Stimulated activated CD8-positive, alpha-beta memory T cell treated with anti-CD3 and anti-CD28 coated beads, Interleukin-12 subunit alpha, Interleukin-12 subunit beta, amount 100 ng/mL, for 4 hours (primary cell): ENCODE measurements around the gene CASK.

Experiments
- DNase-seq: peaks from one replicate; pipeline ENCODE4 v3.0.0-alpha.2; 2020; ENCODE audit warnings: low read depth

CASK gene

DNA sequence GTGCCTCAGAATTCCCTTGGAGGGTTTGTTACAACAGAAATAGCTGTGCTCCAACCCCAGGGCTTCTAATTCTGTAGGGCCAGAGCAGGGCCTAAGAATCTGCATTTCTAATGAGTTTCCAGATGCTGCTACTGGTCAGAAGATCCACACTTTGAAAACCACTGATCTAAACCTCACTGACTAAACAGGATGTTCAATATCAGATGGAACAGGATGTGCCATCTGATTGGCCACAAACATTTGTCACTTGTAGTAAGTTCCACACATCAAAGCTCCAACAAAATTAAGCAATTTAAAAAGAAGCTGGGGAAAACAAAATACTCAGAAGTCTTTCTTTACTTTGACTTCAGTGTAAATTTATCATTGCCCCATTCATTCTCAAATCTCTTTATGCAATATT, 14.3 kb downstream of the CASK start:
- no peak for DNase-seq

- no peak for DNase-seq
Measured at GRCh38 chrX:41906515-41907187, 16.7 kb downstream of the CASK start.

DNA sequence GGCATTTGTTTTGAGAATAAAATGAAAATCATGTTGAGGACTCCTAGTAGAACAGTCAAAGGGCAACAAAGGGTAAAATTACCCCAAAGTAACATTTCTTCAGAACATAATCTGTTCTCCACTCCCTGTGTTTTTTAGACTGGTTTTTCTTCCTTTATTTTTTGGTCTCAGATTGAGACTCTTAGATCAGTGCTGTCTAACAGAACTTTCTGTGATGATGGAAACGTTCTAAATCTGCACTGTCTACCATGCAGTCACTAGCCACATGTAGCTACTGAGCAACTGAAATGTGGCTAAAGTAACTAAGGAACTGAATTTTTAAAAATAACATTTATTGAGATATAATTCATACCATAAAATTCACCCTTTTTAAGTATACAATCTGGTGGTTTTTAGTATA, 19.8 kb downstream of the CASK start:
- no peak for DNase-seq

DNA sequence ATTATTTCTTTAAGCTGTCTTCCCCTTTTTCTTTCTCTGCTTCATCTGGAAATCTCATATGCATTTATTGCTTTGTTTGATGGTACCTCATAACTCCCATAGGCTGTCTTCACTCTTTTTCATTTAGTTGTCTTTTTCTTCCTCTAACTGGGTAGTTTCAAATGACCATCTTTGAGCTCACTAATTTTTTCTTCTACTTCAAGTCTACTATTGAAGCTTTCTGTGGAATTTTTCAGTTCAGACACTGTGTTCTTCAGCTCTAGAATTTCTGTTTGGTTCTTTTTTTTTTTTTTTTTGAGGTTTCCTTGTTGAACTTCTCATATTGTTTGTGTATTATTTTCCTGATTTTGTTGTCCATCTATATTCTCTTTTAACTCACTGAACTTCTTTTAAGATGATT, 23.0 kb downstream of the CASK start:
- no peak for DNase-seq

GRCh38 chrX:41895826-41896225, 27.5 kb downstream of the CASK start:
- no peak for DNase-seq

DNA sequence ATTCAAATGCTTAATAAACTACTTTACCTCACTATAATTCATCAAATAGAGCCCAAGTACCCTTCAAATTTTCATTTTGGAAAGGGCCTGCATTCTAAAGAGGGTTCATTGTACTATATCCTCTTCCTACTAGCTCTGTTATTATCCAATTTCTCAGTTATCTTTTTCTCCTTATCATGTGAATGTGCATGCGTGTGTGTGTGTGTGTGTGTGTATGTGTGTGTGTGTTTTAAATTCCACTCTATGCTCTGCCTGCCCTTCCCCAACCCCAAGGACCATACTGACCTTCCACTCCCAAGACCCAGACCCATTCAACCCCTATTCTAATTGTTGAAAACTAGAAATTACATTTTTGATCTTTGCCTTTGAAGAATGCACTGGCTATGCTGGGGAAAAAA, 33.3 kb downstream of the CASK start:
- no peak for DNase-seq

DNA sequence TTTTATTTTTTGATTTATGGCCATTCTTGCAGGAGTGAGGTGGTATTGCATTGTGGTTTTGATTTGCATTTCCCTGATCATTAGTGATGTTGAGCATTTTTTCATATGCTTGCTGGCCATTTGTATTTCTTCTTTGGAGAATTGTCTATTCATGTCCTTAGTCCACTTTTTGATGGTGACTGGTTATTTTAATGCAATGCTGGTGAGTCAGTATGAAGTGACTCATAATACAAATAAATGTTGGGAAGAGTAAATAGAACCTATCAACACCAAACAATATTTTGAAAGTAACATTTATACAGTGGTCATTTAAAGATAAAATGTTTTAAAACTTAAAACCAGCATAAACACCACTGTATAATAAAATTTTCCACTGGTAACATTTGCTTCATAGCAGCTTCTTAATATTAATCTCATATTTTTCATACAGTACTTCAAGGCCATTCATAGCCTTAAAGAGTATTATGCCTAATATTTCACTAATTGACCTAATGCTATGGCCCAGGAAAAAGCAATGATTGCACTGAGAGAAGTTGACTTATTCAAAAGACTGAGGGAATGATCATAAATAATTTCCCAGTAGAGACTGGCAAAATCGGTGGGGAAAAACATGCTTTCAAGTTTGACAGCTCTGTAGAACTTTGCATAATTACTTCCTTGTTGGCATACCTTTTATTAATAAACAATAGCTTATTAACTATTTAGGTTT, 33.9 kb downstream of the CASK start:
- DNase-seq = no peak

DNA sequence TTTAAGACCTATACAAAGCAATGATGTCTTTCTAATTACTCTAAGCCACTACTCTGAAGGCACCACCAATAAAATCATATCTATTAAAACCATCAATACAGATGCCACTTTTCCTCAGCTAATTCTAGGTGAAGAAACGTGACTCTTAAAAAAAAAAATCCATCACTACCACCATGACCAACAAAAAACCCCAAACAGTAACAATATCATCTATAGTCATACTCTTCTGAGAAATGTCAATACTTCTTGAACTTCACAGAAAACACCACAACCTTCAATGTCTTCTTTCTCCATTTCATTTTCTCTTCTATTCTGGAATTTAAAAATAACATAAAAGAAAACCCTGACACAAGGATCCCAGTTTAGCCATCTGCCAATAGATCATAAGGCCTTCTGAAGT, 35.7 kb downstream of the CASK start:
- no peak for DNase-seq

DNA sequence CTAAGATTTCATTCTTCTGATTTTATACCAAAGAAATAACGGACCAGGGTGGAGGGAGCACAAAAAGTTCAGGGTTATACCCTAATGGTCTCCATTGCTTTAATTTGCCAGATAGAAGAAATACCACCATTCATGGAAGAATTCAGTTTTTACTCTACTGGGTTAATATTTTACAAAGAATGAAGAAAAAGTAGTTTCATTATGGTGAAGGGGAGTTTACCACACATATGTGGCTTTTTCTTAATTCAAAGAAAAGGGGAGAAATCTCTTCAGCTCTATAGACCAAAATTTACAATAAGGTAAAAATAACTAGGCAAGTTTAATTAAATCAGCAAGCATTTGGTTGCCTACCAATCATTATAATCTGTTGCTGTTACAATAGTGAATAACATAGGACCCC, 37.6 kb downstream of the CASK start:
- DNase-seq = no peak

DNA sequence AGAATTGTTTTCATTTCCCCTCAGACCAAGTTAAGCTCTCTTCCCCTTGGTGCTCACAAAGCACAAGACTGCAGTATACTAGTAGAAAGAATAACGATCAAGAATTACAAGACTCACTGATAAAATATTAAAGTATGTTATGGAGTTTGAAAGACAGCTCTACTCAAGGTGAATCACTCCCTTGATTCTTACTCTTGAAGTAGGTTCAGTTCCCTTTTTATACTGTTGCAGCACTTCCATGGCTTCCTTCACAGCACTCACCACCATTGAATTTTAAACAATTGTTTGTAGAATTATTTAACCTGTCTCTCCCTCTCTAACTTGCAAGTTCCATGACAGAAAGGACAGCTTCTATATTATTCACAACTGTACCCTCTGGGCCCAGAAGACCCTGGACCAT, 42.2 kb downstream of the CASK start:
- no peak for DNase-seq

DNA sequence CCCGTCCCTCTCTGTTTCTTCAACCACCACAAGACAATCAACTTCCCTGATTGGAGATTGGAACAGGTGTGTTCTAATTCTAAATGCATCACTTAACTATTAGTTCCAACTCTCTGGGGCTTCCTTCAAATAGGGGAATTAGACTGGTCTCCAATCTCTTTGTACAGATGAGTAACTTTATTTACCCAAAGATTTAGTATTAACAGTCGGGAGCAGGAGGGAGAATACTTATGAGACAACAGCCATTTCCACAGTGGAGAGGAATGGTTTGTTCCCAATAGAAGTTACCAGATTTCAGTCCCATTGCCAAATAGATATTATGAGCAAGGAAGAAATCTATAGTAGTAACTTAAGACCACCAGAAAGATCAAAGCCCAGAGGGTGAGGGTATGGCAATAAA, 46.2 kb downstream of the CASK start:
- no peak for DNase-seq

DNA sequence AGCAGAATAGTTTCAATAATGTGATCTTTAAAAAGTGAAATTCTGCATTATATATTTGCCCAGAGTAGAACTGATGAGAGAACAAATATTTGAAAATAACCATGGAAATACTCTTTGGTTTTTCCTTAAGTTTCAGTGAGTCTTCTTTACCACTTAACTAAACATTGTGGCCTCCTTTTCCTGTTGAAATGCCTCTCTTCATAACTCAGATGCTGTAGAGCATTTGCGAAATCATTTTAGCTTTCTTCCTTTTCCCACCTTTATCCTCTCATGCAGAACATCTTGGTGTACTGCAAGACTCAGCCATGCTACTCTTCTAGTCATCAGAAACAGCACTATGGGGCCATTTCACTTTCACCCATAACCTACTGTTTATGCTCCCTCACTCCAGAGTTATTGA, 48.2 kb downstream of the CASK start:
- DNase-seq = no peak

GRCh38 chrX:41870719-41871151, 52.6 kb downstream of the CASK start:
- DNase-seq = no peak

- DNase-seq = no peak
Measured at GRCh38 chrX:41868392-41868977, 54.9 kb downstream of the CASK start.

DNA sequence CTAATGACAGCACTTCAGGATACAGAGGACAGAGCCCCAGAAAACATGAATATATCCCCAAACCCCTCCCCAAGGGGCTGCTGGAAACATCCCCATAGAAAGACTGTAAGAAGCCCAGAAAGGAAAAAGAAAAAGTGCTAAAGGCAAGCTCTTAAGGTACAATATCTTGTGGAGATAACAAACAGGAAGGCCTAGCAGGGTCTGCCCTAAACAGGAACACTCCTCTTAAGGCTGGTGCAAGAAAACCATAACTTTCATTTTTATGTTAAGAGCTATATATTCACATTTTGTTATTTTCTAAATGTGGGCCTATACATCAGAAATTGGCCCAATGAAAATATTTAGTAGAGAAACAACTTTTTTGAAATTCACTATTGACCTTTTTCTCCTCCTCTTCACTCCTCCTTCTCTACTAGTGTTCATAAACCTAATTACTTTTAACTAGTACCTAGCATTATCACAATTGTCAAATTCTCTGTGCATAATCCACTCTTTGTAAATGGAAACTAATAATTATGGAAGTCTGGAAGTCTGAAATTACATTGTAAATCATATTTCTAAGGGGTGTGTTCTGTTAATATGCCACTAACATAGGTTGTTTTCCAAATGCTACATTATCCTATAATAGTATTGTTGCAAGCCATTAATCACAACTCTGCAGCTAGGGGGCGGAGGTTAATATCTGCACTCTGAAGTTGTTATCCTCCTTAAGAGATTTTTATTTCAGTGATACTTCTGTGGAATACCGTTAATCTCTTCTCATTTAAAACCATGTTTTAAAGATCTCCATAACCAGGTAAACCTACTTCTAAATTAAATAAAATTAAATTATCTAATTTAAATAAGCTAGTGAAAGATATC, 59.8 kb downstream of the CASK start:
- DNase-seq = no peak

DNA sequence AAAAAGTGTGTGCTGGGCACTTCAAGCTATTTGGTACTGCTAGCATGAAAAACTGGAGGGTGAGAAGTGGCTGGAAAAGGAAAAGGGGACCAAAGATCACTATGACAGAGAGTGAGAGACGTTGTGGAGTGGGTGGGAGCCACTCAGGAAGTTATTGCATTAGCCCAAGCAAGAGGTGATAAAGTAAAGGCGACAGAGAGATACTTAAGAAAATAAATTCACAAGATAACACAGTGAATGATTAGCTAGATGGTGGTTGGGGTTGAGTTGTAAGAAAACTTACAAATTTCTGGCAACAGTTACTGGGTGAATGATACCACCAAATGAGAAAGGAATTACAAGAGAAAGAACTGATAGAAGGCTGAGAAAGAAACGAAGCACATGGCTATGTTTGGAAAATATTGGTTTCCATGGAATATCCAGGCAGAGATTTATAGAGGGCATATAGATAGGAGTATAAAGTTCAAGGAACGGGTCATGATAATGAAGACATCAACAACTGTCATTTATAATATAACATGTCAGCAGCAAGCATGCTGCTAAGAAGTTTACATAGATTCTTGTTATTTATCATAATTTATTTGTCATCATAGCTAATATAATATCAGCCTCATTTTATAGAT, 60.7 kb downstream of the CASK start:
- no peak for DNase-seq

DNA sequence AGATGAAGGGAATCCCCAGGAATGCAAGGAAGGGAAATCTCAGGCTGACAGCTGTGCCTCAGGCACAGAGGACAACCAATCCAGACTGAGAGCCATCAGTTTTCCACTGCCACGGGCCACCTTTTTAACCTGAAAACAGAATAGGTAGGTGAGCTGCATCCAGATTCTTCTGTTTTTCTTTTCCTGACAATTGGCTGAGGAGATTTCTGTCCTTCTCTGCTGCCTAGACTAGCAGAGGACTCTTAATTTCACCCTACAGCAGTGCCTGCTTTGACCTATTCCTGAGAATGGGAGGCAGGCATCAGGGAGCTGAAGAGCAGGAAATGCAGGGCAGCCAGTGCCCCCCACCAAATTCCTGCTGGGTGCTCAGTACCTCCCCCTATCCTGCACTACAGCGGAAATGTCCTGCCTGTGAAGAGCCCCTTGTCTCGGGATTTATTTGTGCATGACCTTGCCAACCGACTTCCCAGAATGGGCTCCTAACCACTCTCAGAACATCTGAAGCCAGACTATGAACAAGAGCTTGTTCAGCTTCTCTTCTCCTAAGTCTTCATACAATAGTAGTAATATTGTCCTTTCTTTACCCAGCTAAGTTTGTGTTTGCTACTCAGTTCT, 65.1 kb downstream of the CASK start:
- no peak for DNase-seq

DNA sequence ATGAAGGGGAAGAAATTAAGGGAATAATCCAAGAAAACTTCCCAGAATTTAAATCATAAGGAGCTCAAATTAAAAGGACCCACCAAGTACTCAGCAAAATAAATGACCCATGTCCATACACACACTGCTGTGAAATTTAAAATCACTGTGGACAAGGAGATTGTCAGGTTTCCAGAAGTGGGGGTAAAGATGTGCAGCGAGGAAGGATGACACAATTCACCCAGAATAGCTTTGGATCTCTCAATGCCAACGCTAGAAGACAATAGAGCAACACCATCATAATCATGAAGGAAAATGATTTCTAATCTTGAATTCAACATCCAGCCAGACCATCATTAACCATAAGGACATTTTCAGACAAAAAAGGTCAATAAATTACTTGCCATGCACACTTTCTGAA, 65.7 kb downstream of the CASK start:
- DNase-seq = no peak

DNA sequence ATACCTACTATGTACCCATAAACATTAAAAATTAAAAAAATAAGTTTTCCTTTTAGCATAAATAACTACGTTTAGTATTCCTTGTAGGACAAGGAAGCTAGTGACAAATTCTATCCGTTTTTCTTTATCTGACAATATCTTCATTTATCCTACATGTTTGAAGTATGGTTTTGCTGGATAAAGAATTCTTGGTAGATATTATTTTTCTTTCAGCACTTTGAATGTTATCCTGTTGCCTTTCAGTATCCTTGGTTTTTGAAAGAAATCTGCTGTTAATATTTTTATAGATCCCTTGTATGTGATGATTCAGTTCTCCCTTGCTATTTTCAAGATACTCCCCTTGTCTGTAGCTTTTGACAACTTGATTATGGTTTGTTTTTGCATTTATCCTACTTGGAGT, 76.6 kb downstream of the CASK start:
- DNase-seq = no peak

GRCh38 chrX:41837270-41837944, 85.9 kb downstream of the CASK start:
- no peak for DNase-seq

DNA sequence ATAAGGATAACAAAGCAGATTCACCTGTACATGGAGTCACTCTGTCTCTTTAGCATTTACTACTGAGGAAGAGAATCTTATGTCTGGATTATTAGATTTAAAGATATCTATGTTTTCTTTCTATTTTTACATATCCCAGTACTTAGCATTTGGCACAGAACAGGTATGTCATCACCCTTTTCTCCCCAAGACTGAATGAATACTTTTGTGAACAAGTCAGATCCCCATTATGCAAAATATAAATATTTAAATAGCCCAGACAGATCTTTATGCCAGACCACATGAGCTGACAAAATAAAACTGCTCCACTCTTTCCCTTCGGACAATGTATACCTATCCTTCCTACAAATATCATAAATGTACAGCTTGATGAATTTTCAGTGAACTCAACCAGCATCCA, 94.5 kb downstream of the CASK start:
- no peak for DNase-seq
